Rectal smooth muscle tissue (tissue), 1 donor: ENCODE results near the gene LIPE.

Source experiments
- H3K27ac ChIP-seq: one replicate; pipeline ENCODE4 v1.7.0; 2013; ENCODE audit warnings: low read depth, low read length, inconsistent platforms
- H3K27me3 ChIP-seq: one replicate; pipeline ENCODE4 v1.7.0; 2013; ENCODE audit warnings: low read length; ENCODE audit not compliant: control insufficient read depth, insufficient read depth
- H3K36me3 ChIP-seq: one replicate; pipeline ENCODE4 v1.7.0; 2013; ENCODE audit warnings: low read length; ENCODE audit not compliant: control insufficient read depth, insufficient read depth
- H3K4me1 ChIP-seq: one replicate; pipeline ENCODE4 v1.7.0; 2013; ENCODE audit warnings: low read length; ENCODE audit not compliant: control insufficient read depth, insufficient read depth
- H3K4me3 ChIP-seq: one replicate; pipeline ENCODE4 v1.7.0; 2013; ENCODE audit warnings: low read length
- H3K9ac ChIP-seq: one replicate; pipeline ENCODE4 v1.7.0; 2013; ENCODE audit warnings: low read length

The LIPE gene

GRCh38 chr19:42367929-42368328, 59.3 kb downstream of the LIPE start:
- Histone ChIP-seq H3K36me3 (peaks cover 8% of the 10 kb centered on the region), H3K4me1 (no peaks in the 10 kb centered on the region), H3K9ac (no peak overlapping the region), H3K27me3 (no peaks in the 10 kb centered on the region), H3K4me3 (no peak overlapping the region), H3K27ac (no peak overlapping the region)

GRCh38 chr19:42366673-42367072, 60.5 kb downstream of the LIPE start:
- H3K9ac ChIP-seq: no peak overlapping the region
- H3K36me3 ChIP-seq: peaks cover 10% of the 10 kb centered on the region
- no peak overlapping the region for H3K27ac ChIP-seq
- H3K4me3 ChIP-seq: no peak overlapping the region
- no peaks in the 10 kb centered on the region for H3K27me3 ChIP-seq
- no peaks in the 10 kb centered on the region for H3K4me1 ChIP-seq

GRCh38 chr19:42363614-42364346, 63.4 kb downstream of the LIPE start:
- Histone ChIP-seq H3K27me3 (no peaks in the 10 kb centered on the region), H3K27ac (no peak overlapping the region), H3K9ac (no peak overlapping the region), H3K4me1 (no peaks in the 10 kb centered on the region), H3K4me3 (no peak overlapping the region), H3K36me3 (peaks cover 17% of the 10 kb centered on the region)

DNA sequence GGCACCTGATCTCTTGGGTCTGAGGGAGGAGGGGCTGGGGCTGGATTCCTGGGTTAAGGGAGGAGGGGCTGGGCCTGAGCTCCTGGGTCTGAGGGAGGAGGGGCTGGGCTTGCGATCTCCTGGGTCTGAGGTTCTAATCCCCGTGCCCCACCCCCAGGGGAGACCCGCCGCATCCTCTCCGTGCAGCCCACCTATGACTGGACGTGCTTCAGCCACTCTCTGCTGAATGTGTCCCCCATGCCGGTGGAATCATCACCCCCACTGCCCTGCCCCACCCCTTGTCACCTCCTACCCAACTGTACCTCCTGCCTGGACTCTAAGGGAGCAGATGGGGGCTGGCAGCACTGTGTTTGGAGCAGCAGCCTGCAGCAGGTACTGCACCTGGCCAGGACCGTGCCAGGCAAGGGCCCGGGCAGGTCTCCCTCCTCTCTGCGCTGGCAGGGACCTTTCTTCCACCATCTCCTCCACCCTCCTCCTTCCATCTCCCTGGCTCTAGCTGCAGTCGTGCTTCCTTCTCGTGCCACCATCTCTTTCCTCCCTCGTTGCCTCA, 64.2 kb downstream of the LIPE start:
- Histone ChIP-seq H3K27ac (no peak overlapping the region), H3K4me1 (no peaks in the 10 kb centered on the region), H3K27me3 (no peaks in the 10 kb centered on the region), H3K36me3 (peaks cover 17% of the 10 kb centered on the region), H3K4me3 (no peak overlapping the region), H3K9ac (no peak overlapping the region)

DNA sequence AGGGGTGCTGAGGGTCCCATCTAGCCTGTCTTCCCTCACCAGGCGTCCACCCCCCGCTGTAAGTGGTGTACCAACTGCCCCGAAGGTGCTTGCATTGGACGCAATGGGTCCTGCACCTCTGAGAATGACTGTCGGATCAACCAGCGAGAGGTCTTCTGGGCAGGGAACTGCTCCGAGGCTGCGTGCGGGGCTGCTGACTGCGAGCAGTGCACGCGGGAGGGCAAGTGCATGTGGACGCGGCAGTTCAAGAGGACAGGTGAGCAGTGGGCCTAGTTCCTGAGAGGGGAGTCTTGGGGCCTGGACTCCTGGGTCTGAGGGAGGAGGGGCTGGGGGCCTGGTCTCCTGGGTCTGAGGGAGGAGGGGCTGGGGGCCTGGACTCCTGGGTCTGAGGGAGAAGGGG, 64.8 kb downstream of the LIPE start:
- no peaks in the 10 kb centered on the region for H3K27me3 ChIP-seq
- H3K4me1 ChIP-seq: no peaks in the 10 kb centered on the region
- no peak overlapping the region for H3K27ac ChIP-seq
- H3K9ac ChIP-seq: no peak overlapping the region
- H3K36me3 ChIP-seq: peaks cover 17% of the 10 kb centered on the region
- no peak overlapping the region for H3K4me3 ChIP-seq

GRCh38 chr19:42361545-42361910, 65.7 kb downstream of the LIPE start:
- Histone ChIP-seq H3K9ac (no peak overlapping the region), H3K4me1 (no peaks in the 10 kb centered on the region), H3K36me3 (peaks cover 21% of the 10 kb centered on the region), H3K27ac (no peak overlapping the region), H3K27me3 (no peaks in the 10 kb centered on the region), H3K4me3 (no peak overlapping the region)

- Histone ChIP-seq H3K9ac (no peak overlapping the region), H3K27me3 (no peaks in the 10 kb centered on the region), H3K4me1 (no peaks in the 10 kb centered on the region), H3K36me3 (peaks cover 24% of the 10 kb centered on the region), H3K4me3 (no peak overlapping the region), H3K27ac (no peak overlapping the region)
These were observed 66.2 kb downstream of the LIPE start for GRCh38 chr19:42360787-42361544.

- no peaks in the 10 kb centered on the region for H3K4me1 ChIP-seq
- H3K27ac ChIP-seq: no peak overlapping the region
- H3K36me3 ChIP-seq: peaks cover 24% of the 10 kb centered on the region
- no peak overlapping the region for H3K9ac ChIP-seq
- H3K4me3 ChIP-seq: no peak overlapping the region
- H3K27me3 ChIP-seq: no peaks in the 10 kb centered on the region
These were observed 69.9 kb downstream of the LIPE start for GRCh38 chr19:42357290-42357689.

DNA sequence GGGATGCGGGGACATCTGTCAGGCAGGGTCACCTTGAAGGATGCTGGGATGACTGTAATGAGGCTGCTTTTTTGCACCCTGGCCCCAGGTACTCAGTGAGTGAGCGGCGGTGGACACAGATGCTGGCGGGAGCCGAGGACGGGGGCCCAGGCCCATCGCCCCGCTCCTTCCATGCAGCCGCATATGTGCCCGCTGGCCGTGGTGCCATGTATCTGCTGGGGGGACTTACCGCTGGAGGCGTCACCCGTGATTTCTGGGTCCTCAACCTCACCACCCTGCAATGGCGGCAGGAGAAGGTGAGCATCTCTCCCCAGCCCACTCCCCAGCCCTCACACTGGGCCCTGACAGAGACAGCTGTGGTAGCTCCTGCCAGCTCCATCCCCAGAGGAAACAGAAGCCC, 70.5 kb downstream of the LIPE start:
- no peaks in the 10 kb centered on the region for H3K4me1 ChIP-seq
- H3K9ac ChIP-seq: no peak overlapping the region
- H3K4me3 ChIP-seq: no peak overlapping the region
- peaks cover 24% of the 10 kb centered on the region for H3K36me3 ChIP-seq
- no peaks in the 10 kb centered on the region for H3K27me3 ChIP-seq
- H3K27ac ChIP-seq: no peak overlapping the region

DNA sequence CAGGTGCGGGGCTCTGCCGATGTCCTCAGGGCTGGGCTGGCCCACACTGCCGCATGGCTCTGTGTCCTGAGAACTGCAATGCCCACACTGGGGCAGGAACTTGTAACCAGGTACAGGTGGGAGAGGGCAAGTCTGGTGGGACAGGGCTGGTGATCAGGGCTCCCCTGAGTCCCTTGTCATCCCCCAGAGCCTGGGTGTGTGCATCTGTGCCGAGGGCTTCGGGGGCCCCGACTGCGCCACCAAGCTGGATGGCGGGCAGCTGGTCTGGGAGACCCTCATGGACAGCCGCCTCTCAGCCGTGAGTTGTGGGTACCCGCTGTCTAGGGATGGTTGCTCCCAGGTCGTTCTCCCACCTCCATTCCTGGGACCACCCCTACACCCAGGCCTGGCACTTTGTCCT, 71.3 kb downstream of the LIPE start:
- H3K36me3 ChIP-seq: peaks cover 24% of the 10 kb centered on the region

GRCh38 chr19:42353341-42354015, 73.7 kb downstream of the LIPE start:
- H3K4me3 ChIP-seq: no peak overlapping the region
- no peaks in the 10 kb centered on the region for H3K27me3 ChIP-seq
- no peaks in the 10 kb centered on the region for H3K4me1 ChIP-seq
- H3K36me3 ChIP-seq: peaks cover 21% of the 10 kb centered on the region
- H3K9ac ChIP-seq: no peak overlapping the region
- no peak overlapping the region for H3K27ac ChIP-seq

More for the DNA sequence above, 71.3 kb downstream of the LIPE start:
- no peak overlapping the region for H3K27ac ChIP-seq
- no peak overlapping the region for H3K9ac ChIP-seq
- no peak overlapping the region for H3K4me3 ChIP-seq
- no peaks in the 10 kb centered on the region for H3K4me1 ChIP-seq
- no peaks in the 10 kb centered on the region for H3K27me3 ChIP-seq
